ENCODE data around the gene BABAM2.

DNA sequence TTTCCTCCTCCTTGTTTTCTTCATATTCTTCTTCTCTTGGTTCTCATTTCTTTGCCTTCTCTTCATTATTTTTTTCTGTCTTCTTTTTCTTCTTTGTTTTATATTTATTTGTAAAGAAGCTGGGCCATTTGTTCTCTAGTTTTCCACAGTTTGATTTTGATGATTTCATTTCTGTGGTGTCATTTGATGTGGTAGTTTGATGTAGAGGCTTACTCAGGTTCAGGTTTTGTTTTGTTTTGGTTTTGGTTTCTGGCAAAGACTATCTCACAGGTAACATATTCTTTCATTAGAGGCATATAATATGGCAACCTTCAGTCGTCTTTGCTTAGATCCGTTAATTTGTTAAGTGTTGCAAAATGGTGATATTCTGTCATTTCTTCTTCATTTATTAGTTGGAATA is 75.3 kb downstream of the BABAM2 start:
- TF ChIP-seq, protein P1, sequence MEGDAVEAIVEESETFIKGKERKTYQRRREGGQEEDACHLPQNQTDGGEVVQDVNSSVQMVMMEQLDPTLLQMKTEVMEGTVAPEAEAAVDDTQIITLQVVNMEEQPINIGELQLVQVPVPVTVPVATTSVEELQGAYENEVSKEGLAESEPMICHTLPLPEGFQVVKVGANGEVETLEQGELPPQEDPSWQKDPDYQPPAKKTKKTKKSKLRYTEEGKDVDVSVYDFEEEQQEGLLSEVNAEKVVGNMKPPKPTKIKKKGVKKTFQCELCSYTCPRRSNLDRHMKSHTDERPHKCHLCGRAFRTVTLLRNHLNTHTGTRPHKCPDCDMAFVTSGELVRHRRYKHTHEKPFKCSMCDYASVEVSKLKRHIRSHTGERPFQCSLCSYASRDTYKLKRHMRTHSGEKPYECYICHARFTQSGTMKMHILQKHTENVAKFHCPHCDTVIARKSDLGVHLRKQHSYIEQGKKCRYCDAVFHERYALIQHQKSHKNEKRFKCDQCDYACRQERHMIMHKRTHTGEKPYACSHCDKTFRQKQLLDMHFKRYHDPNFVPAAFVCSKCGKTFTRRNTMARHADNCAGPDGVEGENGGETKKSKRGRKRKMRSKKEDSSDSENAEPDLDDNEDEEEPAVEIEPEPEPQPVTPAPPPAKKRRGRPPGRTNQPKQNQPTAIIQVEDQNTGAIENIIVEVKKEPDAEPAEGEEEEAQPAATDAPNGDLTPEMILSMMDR (tag by site-specific recombination; IDR thresholded peaks at IDR 0.05), result no peak
- TF ChIP-seq ZNF324 (tag by site-specific recombination; IDR thresholded peaks at IDR 0.05), result no peak
- TF ChIP-seq, protein P2, sequence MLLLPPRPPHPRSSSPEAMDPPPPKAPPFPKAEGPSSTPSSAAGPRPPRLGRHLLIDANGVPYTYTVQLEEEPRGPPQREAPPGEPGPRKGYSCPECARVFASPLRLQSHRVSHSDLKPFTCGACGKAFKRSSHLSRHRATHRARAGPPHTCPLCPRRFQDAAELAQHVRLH (tag by site-specific recombination; IDR thresholded peaks at IDR 0.05), result no peak
- TF ChIP-seq, protein P3, sequence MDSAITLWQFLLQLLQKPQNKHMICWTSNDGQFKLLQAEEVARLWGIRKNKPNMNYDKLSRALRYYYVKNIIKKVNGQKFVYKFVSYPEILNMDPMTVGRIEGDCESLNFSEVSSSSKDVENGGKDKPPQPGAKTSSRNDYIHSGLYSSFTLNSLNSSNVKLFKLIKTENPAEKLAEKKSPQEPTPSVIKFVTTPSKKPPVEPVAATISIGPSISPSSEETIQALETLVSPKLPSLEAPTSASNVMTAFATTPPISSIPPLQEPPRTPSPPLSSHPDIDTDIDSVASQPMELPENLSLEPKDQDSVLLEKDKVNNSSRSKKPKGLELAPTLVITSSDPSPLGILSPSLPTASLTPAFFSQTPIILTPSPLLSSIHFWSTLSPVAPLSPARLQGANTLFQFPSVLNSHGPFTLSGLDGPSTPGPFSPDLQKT (IDR thresholded peaks at IDR 0.05; ENCODE audit: borderline replicate concordance, low read depth, low read length), result no peak
- no peak for TF ChIP-seq YY1 (tag by site-specific recombination; IDR thresholded peaks at IDR 0.05)
- no peak for TF ChIP-seq TCF7L2 (IDR thresholded peaks at IDR 0.05; ENCODE audit: borderline replicate concordance, low read depth, low read length)
- TF ChIP-seq, protein P4, sequence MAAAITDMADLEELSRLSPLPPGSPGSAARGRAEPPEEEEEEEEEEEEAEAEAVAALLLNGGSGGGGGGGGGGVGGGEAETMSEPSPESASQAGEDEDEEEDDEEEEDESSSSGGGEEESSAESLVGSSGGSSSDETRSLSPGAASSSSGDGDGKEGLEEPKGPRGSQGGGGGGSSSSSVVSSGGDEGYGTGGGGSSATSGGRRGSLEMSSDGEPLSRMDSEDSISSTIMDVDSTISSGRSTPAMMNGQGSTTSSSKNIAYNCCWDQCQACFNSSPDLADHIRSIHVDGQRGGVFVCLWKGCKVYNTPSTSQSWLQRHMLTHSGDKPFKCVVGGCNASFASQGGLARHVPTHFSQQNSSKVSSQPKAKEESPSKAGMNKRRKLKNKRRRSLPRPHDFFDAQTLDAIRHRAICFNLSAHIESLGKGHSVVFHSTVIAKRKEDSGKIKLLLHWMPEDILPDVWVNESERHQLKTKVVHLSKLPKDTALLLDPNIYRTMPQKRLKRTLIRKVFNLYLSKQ (tag by site-specific recombination; IDR thresholded peaks at IDR 0.05; ENCODE audit: borderline replicate concordance), result no peak
